Pons (tissue), 1 donor: Measurements from ENCODE around the gene MTHFR.
A peak's percentile ranks its signal among the peaks of the same experiment; 100 is the strongest.

Source experiments
- DNase-seq: peaks from one replicate; pipeline ENCODE4 v3.0.0-alpha.2; 2016; ENCODE audit warnings: low spot score

Gene MTHFR

GRCh38 chr1:11805422-11806306 is at the start of gene MTHFR, which contains the start of gene CLCN6:
TSS of gene MTHFR (minus strand) at chr1:11805964. CDS start at chr1:11803116, 2,848 bp downstream.
TSS of gene CLCN6 (plus strand) at chr1:11806191. CDS start at chr1:11806263, 72 bp downstream.
- DNase-seq = peak; percentile 97

GRCh38 chr1:11855430-11855829 is 49.7 kb upstream of the MTHFR start:
- DNase-seq = no peak

DNA sequence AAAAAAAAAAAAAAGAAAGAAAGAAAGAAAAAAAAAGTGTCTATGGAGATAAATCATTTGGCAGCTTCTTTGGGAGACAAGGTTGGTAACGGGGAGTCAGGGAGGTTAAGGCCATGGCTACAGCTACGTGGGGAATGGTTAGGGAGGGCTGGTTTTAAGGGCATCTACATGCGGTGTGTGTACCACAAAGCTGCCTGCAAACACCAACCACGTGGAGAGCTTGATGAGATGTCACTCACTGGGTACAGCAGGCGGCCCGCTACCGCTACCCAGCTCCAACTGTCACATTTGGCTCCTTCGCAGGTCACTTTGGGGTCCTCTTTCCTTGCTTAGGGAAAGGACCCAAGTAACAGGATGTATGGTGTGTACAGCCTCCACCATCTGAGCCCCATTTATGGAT is 48.8 kb upstream of the MTHFR start:
- DNase-seq = no peak

- DNase-seq = no peak
Observed at GRCh38 chr1:11851180-11851579, 45.4 kb upstream of the MTHFR start.

DNA sequence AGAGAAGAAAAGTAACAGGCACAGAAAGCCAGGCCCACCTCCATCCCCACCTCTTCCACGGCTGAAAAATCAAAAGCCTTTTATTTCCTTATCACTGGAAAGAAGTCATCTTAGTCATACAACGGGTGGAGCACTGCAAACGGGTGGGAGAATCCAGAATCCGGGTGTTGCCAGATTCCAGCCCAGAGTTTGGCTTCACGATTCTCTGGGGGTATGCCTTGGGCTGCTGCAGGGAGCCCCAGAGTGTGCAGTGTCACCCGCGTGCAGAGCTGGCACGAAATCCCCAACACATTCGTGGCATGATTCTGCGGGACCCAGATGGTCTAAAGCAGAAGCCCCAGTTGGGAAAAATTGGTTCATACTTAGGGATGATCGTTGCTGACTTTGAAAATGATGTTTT is 44.4 kb upstream of the MTHFR start:
- no peak for DNase-seq

GRCh38 chr1:11848373-11848700 is 42.6 kb upstream of the MTHFR start:
- DNase-seq = no peak

- DNase-seq = no peak
Observed at GRCh38 chr1:11847667-11848372, 42.1 kb upstream of the MTHFR start, which contains the start of gene NPPA. TSS of gene NPPA (minus strand) at chr1:11847783. CDS start at chr1:11847684, 99 bp downstream.

- no peak for DNase-seq
Observed at GRCh38 chr1:11845641-11846335, 40.0 kb upstream of the MTHFR start.

- peak; percentile 29 for DNase-seq
Observed at GRCh38 chr1:11842154-11843041, 36.6 kb upstream of the MTHFR start.

- no peak for DNase-seq
Observed at GRCh38 chr1:11841245-11842153, 35.7 kb upstream of the MTHFR start.

GRCh38 chr1:11839727-11840705 is 34.3 kb upstream of the MTHFR start:
- no peak for DNase-seq

DNA sequence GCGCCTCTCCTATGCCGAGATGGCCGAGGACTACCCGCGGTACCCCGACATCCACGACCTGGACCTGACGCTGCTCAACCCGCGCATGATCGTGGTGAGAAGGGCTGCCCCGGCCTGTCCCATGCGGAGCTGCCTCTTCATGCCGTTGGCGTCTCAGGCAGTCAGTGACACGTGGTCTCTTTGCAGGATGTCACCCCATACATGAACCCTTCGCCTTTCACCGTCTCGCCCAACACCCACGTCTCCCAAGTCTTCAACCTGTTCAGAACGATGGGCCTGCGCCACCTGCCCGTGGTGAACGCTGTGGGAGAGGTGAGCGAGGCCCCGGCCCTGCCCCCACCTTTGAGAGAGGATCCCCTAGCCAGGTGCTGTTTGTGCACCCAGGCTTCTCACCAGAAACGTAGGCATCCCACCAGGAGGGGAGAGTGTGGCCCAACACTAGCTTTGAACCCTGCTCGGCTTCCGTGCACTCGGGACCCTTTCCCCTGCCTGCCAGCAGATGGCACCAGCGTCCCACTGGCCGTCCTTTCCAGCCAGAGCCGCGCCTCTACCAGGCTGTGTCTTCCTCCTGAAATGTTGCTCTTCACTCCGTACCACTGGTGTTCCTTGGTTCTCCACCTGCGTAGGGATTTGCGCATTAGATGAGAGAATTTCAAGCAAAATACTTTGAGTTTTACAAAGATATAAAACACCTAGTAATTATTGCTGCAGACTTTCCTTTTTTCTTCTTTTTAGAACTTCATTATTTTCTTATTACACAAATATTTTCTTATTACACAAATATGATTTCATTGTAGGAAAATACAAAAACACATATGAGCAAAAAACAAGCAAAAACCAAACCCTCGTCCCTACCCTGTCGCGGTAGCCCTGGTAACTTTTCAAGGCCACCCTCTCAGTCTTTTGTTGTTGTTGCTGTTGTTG is 32.8 kb upstream of the MTHFR start:
- DNase-seq = peak; percentile 54

GRCh38 chr1:11837767-11838348 is 32.1 kb upstream of the MTHFR start:
- no peak for DNase-seq

DNA sequence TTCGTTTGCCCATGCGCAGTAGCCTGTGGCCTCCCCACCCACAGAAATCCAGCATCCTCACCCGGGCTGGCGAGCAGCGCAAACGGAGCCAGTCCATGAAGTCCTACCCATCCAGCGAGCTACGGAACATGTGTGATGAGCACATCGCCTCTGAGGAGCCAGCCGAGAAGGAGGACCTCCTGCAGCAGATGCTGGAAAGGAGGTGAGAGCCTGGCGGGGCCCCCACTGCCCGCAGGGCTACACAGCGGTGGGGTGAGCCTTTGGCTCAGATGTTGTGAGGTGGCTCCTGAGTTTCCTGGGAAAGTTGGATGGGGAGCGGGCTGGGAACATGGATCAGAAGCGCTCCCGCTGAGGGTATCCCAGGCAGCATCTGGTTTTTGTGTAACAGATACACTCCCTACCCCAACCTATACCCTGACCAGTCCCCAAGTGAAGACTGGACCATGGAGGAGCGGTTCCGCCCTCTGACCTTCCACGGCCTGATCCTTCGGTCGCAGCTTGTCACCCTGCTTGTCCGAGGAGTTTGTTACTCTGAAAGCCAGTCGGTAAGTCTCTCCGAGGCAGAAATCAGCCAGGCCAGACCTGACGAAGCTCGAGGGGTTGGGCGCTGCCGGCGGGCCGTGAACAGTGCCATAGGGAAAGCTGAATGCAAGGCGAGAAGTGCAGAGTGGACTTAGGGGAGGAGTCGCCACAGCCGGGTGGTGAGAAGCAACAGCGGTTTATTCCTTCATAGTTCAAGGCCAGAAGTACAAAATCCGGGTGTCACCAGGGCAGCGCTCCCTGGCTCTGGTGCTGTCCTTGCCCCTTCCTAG is 31.4 kb upstream of the MTHFR start:
- no peak for DNase-seq

DNA sequence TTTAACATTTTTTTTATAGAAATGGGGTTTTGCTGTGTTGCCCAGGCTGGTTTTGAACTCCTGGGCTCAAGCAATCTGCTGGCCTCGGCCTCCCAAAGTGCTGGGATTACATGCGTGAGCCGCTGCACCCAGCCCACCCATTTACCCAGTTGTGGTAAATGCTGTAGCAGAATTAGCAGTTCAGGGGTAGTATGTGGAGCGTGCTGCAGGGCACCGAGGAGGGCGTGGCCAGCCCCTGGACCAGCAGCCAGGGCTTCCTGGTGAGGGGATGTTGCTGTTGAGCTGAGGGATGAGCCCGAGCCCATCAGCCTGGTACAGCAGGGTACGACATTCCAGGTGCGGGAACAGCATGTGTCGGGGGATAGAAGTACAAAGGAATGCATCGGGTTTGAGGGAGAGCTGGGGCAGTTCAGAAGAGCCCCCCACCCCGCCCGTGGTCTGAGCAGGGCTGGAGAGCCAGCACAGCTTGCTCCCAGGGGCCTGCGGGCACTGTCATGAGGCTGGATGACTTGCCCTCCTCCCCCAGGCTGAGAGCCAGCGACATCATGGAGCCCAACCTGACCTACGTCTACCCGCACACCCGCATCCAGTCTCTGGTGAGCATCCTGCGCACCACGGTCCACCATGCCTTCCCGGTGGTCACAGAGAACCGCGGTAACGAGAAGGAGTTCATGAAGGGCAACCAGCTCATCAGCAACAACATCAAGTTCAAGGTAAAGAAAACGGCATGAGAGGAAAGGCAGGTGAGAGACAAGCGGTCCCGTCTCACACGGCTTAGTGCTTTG is 29.9 kb upstream of the MTHFR start:
- DNase-seq = no peak

GRCh38 chr1:11833900-11834299 is 28.1 kb upstream of the MTHFR start:
- DNase-seq = no peak
